SK-N-MC (cell line): ENCODE data around the gene FRMPD2.

Experiments used
- EZH2 ChIP-seq: fragments of 200-600 bp; sonication (generic); IDR thresholded peaks from one replicate; pipeline ENCODE4 v1.6.1; 2017; ENCODE audit warnings: antibody characterized with exemption
- POLR2AphosphoS5 ChIP-seq: IDR thresholded peaks from 2 replicates; pipeline ENCODE4 v1.6.1; 2012; ENCODE audit warnings: mild to moderate bottlenecking, low read depth, low read length, borderline replicate concordance

DNA sequence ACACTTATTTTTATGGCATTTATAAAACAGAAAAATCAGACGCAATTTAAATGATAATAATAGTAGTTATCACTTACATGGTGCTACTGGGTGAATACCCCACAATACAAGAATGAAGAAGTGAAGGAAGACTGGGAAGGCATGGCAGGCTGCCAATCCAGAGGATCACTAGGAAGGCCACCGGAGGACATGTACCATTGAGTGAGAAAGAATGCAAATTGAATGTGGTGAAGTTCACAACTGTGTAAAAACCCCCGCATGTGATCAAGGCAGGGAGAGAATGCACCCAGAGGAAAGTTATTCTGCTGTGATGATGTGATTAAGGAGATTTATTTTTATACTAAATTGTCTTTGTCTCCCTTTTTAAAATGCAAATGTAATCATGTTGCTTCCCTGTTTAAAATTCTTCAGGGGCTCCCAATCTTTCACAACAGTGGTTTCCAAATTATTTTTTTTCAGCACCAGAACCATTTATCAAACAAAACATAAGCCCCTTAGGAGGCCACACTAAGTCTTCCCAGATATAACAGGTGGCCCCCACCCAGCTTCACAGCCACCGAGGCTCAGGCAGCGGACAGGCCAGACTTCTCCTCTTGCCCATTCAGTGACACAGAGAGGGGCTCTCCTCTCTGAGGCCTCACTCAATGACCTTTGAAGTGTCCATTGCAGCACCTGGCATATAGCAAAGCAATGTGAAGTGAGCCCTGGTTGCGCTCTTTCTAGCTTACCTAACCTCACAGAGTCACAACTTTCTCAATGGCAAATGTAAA, 59.6 kb downstream of the FRMPD2 start:
- TF ChIP-seq POLR2AphosphoS5 (no peak), EZH2 (no peak)
